GM18519 (cell line): ENCODE measurements around the gene SDK2.

Experiments
- ATAC-seq: cut with Tn5 transposase; IDR thresholded peaks from one replicate; pipeline ENCODE4 v1.9.1; 2021; ENCODE audit warnings: mild to moderate bottlenecking, moderate library complexity; ENCODE audit not compliant: unreplicated experiment, low FRiP score

Gene SDK2, protein sequence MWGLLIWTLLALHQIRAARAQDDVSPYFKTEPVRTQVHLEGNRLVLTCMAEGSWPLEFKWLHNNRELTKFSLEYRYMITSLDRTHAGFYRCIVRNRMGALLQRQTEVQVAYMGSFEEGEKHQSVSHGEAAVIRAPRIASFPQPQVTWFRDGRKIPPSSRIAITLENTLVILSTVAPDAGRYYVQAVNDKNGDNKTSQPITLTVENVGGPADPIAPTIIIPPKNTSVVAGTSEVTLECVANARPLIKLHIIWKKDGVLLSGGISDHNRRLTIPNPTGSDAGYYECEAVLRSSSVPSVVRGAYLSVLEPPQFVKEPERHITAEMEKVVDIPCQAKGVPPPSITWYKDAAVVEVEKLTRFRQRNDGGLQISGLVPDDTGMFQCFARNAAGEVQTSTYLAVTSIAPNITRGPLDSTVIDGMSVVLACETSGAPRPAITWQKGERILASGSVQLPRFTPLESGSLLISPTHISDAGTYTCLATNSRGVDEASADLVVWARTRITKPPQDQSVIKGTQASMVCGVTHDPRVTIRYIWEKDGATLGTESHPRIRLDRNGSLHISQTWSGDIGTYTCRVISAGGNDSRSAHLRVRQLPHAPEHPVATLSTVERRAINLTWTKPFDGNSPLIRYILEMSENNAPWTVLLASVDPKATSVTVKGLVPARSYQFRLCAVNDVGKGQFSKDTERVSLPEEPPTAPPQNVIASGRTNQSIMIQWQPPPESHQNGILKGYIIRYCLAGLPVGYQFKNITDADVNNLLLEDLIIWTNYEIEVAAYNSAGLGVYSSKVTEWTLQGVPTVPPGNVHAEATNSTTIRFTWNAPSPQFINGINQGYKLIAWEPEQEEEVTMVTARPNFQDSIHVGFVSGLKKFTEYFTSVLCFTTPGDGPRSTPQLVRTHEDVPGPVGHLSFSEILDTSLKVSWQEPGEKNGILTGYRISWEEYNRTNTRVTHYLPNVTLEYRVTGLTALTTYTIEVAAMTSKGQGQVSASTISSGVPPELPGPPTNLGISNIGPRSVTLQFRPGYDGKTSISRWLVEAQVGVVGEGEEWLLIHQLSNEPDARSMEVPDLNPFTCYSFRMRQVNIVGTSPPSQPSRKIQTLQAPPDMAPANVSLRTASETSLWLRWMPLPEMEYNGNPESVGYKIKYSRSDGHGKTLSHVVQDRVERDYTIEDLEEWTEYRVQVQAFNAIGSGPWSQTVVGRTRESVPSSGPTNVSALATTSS (N-terminal part only)

DNA sequence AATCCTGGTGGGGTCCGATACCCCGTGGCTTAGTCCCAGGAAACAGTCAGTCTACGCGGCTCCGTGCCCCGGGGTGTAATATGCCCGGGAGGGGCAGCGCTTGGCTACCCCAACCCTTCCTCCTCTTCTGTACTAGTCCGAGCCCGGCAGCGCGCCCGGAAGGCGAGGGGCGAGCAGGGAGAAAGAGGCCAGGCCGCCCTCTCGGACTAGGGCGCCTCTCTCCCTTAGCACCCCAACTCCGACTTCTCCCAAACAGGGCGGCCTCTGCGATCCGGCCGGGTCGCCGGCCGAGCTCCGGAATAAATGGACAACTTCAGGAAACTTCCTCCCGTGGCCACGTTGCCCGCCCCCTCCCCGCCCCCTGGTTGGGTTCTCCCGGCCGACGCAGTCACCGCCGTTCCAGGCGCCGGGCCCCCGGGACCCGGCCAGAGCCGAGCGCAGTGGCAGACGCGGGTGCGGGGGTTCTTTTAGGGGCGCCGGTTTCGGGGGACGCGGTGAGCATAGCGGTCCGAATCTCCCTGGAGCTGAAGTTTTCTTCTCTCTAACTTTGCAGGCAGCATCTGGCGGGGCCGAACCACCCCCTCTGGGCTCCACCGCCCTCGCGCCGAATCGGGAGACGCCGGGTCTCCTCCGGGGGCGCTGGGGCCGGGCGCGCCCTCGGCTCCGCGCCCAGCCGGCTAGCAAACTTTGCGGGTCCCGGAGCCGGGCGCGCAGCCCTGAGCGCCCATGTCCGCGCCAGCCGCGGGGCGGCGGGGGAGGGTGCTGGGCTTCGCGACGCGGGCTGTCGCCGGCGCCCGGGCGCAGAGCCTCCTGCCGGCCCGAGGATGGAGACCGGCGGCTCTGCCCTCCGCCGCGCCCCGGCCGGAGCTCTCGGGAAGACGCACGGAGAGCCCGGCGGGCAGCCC is at the start of gene SDK2:
Gene SDK2, minus strand, starts transcription at position 301 of the 905 bp plus-strand sequence. CDS start 357 bp downstream, outside the sequence.
- ATAC-seq, result no peak

DNA sequence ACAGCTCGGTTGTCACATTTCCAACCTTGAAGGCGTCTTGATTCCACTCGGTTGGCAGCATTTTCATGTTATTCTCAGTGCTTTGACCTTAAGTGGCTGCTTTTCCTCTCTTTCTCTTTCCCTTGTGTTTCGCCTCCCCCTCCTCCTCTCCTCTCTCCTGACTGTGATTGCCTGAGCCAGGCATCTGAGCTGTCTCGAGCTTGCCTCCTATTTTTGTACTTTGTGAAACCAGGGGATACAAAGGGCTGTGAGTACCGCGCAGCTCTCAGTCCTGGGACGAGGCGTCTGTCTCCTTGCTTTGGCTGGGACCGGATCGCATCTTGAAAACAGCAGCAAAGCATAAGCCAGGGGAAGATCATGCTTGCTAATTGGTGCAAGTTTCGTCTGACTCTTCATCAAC is 48.8 kb upstream of the SDK2 start:
- ATAC-seq, result no peak

DNA sequence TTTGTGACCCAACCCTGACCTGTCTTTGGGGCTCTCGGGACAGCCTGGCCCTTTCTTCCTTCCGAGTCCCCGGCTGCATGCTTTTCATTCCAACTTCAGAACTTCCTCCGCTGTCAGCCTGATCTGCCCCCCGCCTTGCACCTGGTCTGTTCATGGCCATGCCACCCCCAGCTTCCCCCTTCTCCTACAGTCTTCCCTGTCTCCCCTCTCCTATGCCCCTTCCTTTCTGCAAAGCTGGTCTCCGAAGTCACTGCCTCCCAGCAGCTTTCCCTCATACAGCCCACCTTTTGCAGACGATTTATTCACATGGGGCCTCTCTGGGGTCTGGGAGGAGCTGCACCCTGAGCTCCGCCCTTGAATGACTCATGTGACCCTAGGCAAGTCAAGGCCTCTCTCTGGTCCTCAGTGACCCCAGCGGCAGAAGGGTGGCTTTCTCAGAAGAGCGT is 47.1 kb upstream of the SDK2 start:
- ATAC-seq, result no peak

DNA sequence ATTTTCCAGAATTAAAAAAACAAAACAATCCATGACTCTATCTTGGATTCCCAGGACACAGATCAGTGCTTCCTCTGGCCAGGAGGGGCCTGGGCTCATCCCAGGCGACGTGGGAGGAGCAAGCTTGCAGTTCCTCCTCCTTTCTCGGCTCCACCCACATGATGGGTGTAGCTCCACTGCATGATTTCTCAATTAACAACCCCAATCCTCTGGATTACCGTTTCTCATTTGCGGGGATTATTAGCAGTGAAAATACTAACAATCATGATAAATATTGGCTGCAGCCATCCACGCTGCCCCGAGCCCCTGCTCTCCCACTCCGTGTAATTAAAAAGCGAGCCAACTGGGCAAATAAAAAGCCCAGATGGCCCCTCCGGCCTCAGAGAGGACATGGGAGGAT is 46.4 kb upstream of the SDK2 start:
- no peak for ATAC-seq

DNA sequence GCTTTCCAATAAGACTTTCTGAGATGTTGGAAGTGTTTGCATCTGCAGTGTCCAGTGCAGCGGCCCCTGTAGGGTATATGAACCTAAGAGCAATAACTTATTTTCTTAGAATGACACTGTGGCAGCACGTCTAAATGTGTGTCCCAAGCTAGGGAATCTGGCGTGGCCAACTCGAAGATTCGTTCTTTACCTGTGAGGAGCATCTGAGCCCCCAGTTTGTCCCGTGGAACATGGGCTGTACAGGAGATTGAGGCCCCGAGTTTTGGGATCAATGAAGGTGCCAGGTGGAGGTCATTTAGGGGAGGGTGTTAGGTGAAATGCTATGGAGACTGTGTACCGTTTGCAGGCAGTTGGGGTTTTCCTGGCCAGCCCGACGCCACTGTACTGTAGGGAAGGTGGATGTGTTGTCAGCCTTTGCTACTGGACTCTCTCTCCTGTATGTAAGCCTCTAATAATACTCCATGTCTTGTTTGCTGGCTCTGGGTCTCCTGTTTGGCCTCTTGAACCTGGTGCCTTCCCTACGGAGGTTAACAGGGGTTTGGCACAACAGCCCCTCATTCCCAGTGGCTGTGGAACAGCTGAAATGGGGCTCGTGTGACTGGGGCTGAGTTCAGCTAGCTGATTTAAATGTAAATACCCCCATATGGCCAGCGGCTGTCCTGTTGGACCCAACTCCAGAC is 45.5 kb upstream of the SDK2 start:
- ATAC-seq, result no peak

DNA sequence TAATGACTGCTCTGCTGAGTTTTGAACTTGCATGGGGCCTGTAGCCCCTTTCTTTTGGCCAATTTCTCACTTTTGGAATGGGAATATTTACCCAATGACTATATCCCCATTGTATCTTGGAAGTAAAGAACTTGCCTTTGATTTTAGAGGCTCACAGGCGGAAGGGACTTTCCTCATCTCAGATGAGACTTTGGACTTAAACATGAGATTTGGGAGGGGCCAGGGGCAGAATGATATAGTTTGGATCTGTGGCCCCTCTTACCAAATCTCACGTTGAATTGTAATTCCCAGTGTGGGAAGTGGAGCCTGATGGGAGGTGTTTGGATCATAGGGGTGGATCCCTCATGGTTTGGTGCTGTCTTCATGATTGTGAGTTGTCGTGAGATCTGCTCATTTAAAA is 42.7 kb upstream of the SDK2 start:
- ATAC-seq, result no peak

DNA sequence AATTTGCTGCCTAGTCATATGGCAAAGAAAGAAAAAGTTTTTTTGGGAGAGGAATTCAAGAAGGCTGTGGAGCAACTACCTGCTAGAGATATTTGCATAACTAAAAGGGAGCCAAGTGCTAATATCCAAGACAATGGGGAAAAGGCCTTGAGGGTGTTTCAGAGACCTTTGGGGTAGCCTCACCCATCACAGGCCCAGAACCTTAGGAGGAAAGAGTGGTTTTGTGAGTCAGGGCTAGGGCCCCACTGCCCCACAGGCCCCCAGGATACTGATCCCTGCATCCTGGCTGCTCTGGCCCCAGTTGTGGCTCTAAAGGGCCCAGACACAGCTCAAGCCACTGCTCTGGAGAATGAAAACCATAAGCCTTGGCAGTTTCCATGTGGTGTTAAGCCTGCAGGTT is 41.9 kb upstream of the SDK2 start:
- ATAC-seq, result no peak

DNA sequence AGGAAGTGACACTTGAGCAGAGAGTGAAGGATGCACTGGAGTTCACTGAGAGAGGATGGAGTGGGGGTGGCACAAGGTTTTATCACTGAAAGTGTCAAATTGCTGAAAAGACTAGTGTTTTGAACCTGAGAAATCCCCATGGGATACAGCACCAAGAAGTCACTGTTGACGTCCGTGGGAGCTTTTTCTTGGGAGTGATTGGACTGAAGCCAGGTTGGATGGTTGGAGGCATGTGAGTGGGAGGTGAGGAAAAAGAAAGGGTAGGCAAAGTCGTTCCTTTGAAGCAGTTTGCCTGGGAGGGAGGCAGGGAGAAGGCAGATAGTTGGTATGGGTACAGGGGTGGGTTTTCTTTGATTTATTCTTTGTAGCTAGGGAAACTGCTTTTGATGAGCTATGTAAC is 39.9 kb upstream of the SDK2 start:
- no peak for ATAC-seq

DNA sequence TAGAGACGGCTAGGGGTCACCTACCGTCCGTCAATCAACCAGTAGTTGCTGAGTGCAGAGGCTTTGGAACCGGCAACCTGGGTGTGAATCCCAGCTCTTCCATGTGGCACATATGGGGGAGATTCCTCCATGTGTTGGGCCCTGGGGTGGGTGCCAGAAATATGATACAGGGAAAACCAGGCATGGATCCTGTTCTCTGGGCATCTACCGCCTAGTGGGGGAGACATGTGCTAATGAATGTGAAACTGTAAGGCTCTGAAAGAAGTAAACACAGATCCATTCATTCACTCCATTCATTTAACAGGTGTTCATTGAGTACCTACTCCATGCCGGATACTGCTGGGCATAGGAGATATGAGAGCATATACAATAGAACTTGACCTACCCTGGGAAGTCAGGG is 39.5 kb upstream of the SDK2 start:
- ATAC-seq, result no peak

DNA sequence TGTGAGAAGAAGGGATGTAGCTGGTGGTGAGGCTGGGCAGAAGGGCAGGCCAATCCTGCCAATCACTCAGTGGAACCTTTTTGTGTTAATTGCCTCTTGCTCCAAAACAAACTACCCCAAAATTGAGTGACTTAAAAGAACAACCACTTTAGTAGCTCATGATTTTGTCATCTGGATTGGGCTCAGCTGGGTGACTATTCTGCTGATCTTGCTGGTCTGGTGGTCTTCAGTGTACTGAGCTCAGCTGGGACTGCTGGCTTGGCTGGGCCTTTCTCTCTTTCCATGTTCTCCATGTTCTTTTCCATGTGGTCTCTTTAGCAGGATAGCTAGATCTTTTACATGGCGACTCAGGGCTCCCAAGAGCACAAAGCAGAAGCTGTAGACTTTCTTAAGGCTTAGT is 37.7 kb upstream of the SDK2 start:
- ATAC-seq, result no peak

DNA sequence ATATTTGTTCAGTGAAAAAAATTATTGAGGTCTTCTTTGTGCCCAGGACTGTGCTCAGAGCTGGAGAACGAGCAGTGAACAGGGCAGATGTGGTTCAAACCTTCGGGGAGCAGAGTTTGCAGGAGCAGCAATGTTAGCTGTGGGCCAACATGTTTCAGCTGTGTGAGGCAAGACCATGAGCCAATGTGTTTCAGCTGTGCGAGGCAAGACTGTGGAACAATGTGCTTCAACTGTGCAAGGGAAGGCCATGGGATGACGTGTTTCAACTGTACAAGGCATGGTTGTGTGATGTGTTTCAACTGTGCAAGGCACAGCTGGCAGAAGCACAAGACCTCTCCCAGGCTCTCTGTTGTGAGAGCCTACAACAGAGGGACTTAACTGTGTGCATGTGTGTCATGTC is 35.2 kb upstream of the SDK2 start:
- ATAC-seq, result no peak

DNA sequence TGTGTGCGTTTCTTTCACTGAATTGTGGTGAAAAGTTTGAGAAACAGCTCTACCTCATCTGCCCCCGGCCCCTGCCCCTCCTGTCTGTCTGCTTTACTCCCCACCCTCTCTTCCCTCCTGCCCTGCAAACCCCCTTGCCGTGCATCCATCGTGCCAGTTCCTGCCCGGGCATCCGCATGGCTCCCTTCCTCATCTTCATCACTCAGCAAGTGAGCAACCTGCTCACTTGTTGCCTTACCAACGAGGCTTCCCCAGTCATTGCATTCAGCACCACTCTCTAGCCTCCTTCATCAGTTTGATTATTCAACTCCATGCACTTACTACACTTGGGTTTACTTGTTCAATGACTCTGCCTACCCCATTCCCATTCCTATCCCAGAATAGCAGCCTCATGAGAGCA is 34.8 kb upstream of the SDK2 start:
- ATAC-seq, result no peak

DNA sequence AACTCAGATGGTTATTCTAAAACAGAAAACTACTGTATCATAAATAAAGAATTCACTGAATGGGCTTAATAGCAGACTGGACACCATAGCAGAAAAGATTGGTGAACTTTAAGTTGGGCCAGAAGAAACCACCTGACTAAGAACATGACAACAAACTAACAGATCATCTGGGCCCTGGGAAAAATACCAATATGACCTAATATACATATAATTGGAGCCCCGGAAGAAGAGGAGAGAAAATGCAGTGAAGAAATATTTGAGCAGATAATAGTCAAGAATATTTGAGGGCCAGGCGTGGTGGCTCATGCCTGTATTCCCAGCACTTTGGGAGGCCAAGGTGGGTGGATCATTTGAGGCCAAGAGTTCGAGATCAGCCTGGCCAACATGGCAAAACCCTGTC is 25.5 kb upstream of the SDK2 start:
- no peak for ATAC-seq

DNA sequence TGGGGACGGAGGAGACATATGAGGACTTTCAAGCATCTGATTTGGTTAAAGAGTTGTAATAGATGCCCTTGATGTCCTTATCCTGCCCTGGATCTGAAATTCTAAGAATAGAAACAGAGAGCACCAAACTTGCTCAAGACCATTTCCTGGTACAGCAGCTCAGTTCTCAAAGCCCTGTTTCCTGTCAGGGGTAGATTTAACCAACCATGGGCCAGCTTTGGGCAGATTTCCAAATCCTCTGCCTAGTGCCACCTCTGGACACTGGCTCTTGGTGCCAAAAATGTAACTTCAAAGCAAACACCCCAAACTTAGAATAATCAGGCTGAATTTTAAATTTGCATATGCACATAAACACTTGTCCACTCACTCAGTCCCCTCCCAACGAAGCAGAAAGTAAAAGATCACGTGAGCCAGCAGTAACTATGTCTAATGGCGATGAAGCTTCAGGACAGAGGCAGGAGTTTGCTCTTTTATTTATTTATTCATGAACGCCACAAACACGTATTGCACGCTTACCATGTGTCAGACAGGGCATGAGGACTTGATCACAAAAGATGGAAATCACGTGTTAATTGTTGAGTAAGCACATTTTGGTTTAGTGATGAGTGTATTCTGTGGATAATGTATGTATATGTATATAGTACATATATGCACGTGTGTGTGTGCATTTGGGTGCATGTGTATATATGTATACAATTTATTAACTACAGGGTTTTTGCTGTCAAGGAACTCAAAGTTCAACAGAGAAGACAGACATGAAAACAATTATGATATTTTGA is 23.1 kb upstream of the SDK2 start:
- ATAC-seq, result no peak

DNA sequence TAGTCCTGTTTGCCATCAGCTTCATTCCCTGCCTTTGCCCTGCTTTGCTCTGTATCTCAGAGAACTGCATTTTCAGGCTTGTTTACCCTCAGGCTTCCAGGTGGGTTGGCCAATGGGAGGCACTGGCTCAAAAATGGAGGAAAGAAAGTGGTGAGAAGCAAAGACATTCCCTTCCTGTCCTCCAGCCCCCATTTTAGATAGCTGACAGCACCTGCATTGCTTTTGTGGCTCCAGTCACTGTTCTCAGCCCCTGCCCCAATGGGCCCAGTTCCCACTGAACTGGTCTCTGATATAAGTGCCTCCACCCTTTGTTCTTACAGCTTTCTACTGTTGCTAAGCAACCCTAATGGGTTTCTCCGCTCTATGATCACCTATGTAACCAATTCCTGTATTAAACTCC is 19.4 kb upstream of the SDK2 start:
- no peak for ATAC-seq

DNA sequence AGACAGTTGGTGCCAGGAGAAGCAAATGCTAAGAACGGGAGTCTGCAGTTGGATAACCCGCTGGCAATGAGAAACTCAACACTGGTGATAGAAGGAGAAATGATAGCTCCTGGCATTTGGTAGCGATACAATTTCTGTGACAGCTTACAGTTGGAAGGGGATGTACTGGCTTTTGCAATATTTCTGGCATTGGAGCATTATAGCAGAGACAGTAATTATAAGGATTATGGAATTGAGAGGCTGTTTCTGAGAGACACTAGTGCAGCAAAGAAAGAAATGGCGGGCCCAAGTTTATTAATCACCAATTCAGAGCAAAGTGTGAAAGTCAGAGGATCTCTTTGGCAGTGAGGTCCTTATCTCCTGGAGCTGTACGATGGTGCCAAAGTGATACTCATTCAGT is 16.1 kb upstream of the SDK2 start:
- no peak for ATAC-seq

DNA sequence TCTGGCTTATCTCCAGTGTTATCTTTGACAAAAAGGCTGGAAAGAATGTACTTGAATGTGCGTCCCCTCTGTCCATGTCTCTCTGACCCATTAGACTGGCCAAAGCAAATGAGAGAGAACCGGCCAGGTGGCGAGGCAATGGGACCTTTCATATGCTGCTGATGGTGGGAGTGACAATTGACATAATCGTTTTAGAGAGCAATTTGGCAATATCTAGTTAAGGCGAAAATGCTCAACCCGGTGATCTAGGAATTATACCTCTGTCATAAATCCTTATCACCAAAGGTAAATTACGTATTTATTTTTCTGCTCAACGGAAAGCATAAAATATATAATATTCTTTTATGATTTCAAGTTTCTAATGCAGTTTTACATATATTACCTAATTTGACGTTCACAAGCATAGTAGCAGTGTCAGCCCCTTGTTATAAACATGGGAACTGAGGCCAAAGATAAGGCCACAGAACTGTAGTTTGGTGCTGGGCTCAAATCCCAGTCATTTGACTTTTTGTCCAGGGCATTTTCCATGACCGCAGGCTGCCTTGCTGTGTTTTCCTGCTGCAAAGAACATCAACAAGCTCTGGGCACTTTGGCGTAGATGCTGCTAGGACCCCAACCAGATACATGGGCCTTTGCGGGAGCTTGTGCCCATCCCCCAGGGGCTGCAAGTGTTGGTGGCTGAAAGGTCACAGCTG is 14.7 kb upstream of the SDK2 start:
- no peak for ATAC-seq

DNA sequence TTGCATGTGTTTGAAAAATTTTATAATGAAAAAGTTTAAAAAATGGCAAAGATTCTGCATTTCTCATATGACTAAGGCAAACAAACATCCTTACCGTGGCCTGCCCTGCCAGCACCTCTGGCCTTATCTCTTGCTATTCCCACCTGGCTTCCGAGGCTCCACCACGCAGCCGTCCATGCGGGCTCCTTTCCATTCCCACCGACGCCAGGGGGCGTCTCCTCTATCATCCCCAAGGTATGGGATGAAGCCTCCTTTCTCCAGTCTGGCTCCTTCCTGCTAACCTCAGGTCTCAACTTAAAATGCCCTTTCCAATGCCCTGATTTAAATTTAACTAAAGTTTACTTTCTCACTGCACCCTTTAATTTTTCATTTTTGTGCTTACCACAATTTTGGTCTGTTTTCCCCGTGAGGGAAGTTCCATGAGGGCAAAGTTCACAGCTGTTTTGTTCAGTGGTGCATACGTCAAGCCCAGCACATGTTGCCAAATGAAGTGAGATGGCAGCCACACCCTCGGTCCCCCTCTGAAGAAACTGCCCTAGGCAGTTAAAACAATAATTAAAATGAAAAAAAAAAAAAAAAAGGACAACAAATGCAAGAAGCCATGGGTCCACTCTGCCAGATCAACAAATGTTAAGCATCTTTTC is 13.3 kb upstream of the SDK2 start:
- ATAC-seq, result no peak
